ENCODE data around the gene ARL2.

ARL2 gene

DNA sequence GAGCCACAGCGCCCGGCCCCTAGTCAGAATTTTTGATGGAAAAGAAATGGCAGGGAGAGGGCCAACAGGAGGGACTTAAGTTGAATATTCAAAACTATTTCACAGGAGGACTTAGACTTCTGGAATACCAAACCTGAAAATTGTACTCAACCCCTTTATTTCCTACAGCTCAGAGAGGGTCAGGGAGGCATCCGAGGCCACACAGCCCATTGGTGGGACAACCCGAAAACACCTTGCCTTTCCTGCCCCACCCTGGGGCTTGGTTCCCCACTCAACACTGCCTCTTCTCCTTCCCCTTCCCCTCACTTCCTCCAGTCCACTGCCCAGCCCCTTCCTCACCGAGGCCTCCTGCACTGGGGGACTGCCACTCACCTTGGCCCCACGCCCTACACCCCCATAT, 43.0 kb downstream of the ARL2 start:
- no peak overlapping the region for H3K4me3 ChIP-seq (ENCODE audit: low read length)
- TF ChIP-seq CTCF (IDR thresholded peaks at IDR 0.05; ENCODE audit: insufficient read depth, low read depth, low read length, missing control alignments), result no peak
- DNase-seq (ENCODE audit: low read depth), result no peak

DNA sequence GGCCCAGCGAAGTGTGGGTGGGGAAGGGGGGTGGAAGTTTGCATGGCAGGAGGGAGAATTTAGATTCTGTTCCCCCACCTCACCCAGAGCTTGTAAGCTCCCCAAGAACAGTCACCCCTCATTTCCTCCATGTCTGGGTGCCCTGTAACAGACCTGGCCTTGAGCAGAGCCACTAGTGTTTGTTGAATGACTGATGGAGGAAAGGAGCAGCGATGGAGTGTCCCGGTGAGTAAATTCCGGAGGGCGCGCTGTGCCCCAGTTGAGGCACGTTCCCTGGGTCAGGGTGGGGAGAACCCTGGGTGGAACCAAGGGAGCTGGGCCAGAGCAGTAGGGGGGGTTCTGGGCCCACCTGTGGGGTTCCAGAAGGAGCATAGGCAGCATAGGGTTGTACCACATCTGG, 43.6 kb downstream of the ARL2 start:
- TF ChIP-seq CTCF (IDR thresholded peaks at IDR 0.05; ENCODE audit: insufficient read depth, low read depth, low read length, missing control alignments), result no peak
- DNase-seq (ENCODE audit: low read depth), result no peak
- H3K4me3 ChIP-seq (ENCODE audit: low read length), result no peak overlapping the region

- no peak overlapping the region for H3K4me3 ChIP-seq (ENCODE audit: low read length)
- no peak for DNase-seq (ENCODE audit: low read depth)
- TF ChIP-seq CTCF (IDR thresholded peaks at IDR 0.05; ENCODE audit: insufficient read depth, low read depth, low read length, missing control alignments), result no peak
These were observed 44.1 kb downstream of the ARL2 start for GRCh38 chr11:65058012-65058411.

DNA sequence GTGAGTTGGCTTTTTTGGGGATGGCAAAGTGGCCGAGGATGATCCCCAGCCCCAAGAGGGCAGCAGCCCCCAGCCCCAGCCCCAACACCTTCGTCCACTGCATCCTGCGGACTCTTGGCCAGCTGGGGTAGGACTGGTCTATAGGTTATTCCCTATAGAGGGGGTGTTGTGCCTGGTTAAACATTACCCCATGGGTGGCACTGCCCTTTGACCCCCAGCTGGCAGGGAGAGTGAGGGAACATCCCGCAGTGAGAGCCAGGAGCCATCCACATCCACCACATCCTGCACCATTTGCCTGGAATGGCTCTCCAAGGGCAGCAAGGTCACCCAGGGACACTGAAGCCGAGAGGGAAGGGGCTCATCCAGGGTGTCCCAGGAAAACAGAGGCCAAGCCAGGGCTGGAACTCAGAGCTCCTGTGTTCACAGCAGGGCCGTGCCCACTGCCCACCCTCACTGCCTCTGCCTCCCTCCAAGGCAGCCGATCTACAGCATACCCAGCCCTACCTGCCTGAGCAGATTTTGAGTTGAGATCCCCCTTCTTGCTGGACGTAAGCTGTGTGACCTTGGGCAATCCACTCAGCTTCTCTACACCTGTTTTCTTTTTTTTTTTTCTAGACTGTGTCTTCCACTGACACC, 44.6 kb downstream of the ARL2 start, which contains the start of gene NAALADL1:
NAALADL1 (minus strand) TSS at position 135 of the 636 bp plus-strand sequence; CDS start at position 103, 32 bp downstream.
- no peak for TF ChIP-seq CTCF (IDR thresholded peaks at IDR 0.05; ENCODE audit: insufficient read depth, low read depth, low read length, missing control alignments)
- no peak for DNase-seq (ENCODE audit: low read depth)
- H3K4me3 ChIP-seq (ENCODE audit: low read length), result no peak within 1 kb of the TSS

DNA sequence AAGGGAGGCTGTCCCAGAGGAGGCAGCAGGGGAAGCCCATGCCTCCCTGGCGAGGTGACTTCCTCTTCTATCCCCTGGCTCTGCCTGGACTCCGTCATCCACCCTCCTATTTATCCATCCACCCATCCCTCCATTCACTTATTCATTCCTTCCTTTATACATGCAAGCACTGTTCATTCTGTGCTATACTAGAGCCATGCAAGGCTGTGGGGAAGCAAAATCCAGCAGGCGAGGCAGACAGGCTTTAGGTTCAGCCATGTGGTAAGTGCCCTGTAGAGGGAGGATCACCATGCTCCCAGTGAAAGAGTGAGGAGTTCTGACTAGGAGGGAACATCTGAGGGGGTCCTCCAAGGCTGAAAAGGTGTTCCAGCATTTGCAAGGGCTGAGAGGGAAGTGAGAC, 45.6 kb downstream of the ARL2 start:
- no peak for TF ChIP-seq CTCF (IDR thresholded peaks at IDR 0.05; ENCODE audit: insufficient read depth, low read depth, low read length, missing control alignments)
- no peak for DNase-seq (ENCODE audit: low read depth)
- H3K4me3 ChIP-seq (ENCODE audit: low read length), result no peak overlapping the region

GRCh38 chr11:65059959-65060824, 46.2 kb downstream of the ARL2 start:
- no peak for TF ChIP-seq CTCF (IDR thresholded peaks at IDR 0.05; ENCODE audit: insufficient read depth, low read depth, low read length, missing control alignments)
- no peak overlapping the region for H3K4me3 ChIP-seq (ENCODE audit: low read length)
- no peak for DNase-seq (ENCODE audit: low read depth)
